HG02852 (cell line): ENCODE data around the gene SH3GL2.
"Not testable (repeated sequence)": the region's sequence is repeated elsewhere in the genome, so short reads cannot be mapped to it uniquely, and the experiment has no call there.

Experiments used
- ATAC-seq: cut with Tn5 transposase; IDR thresholded peaks from one replicate; pipeline ENCODE4 v1.9.1; 2021; ENCODE audit warnings: mild to moderate bottlenecking, moderate library complexity; ENCODE audit not compliant: unreplicated experiment

Gene SH3GL2

GRCh38 chr9:17742067-17742466, 163.2 kb downstream of the SH3GL2 start:
- no peak for ATAC-seq

- no peak for ATAC-seq
Observed at GRCh38 chr9:17744786-17745185, 165.9 kb downstream of the SH3GL2 start.

DNA sequence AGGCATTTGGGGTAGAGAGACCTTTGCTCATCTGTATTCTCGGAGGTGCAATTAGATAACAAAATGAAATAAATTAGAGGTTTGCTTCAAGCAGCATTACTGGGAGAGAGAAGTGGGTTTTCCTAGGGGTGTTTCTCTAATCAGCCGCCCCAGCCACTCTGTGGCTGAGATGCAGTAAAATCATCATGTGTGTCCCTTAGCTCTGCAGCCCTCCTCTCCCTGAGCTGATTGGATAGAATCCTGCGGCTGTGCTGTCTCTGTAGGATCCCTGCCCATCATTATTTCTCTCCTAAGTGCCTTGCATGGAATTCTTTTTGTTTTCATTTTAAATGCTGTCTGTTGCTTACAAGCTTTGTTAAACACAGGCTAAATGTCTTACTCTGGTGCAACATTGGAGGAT, 171.4 kb downstream of the SH3GL2 start:
- no peak for ATAC-seq

GRCh38 chr9:17751486-17751885, 172.6 kb downstream of the SH3GL2 start:
- no peak for ATAC-seq

DNA sequence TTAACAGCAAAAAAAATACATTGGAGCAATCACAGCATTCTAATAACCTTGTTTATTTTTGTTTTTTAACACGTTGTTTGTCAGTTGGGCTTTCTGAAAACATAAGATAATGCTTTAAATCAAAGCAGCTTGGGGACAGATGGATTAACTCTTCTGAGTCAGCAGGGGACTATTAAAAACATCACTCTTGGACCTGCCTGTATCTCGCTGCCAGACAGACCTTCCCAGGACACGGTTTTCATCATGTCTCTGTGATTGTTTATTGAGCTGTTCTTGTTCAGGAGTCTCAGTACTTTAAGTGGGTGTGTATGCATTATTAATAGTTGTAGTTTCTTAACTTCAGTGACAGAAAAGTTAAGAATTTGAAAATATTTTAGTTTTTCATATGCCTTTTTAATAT, 173.2 kb downstream of the SH3GL2 start:
- ATAC-seq: no peak

GRCh38 chr9:17757816-17758215, 178.9 kb downstream of the SH3GL2 start:
- no peak for ATAC-seq

DNA sequence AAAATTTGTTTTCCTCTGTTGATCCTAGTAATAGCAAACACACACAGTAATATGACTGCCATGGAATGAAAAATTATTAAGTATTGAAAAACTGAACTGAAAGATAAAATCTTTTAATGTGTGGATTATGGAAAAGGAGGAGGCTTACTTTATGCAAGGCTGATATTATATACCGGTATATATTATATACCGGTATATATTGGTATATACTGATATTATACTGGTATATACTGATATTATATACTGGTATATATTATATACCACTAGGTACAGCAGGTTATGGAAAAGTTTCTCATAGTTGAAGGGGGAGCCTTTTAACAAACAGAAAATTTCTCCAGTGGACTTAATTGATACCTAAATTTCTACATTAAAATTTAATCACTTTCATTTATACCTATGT, 181.4 kb downstream of the SH3GL2 start:
- ATAC-seq: no peak

- no peak for ATAC-seq
Observed at GRCh38 chr9:17761984-17762676, 183.3 kb downstream of the SH3GL2 start.

- ATAC-seq: no peak
Observed at GRCh38 chr9:17764306-17764705, 185.4 kb downstream of the SH3GL2 start.

DNA sequence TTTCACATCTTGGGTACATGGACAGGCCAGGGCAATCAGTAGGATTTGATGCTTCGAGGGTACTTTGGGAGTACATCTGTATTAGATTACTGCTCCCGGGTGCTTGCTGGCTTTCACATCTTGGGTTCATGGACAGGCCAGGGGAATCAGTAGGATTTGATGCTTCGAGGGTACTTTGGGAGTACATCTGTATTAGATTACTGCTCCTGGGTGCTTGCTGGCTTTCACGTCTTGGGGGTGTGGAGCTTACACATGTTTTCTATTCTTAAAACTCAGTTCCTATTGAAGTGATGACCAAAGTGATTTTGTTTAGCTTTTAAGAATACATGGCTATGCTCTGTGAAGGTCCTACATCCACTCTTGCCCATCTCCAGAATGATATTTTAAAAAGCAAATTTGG, 186.3 kb downstream of the SH3GL2 start:
- ATAC-seq: not testable (repeated sequence)

- ATAC-seq: no peak
Observed at GRCh38 chr9:17772223-17772622, 193.4 kb downstream of the SH3GL2 start.

DNA sequence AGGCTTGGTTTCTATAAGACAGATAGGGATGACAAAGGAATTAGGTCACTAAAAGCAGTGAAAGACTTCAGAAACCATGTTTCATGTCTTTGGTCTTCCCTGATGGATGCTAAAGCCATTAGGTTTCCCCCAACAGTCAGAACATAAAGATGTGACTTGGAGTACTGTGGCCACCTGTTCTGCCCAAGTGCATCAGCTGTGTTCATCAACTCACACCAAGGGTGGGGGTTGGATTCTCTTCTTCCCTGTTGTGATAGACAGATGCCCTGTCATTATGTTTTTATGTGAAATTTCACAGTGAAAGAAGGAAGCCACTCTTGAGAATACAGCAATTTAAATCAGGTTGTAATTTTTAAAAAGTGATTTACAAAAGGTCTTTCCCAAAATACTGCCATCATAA, 196.8 kb downstream of the SH3GL2 start:
- ATAC-seq: no peak

DNA sequence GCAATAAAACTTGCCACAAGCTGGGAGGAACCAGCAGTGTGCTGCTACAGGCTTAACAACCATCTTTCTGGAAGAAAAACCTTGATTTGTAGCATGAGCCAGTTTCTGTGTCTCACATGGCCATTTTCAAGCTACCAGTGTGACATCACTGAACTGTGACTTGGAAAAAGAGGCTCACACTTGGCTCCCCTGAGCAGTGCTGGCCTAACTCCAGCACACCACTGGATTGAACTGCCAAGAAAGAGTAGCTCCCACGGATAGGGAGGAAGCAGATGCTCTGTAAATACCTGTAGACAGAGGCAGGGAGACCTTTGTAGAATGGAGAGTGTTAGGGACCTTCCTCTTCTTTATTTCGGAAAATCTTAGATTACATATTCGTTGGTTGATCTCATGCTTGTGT, 197.9 kb downstream of the SH3GL2 start:
- no peak for ATAC-seq

- ATAC-seq: no peak
Observed at GRCh38 chr9:17777465-17777864, 198.6 kb downstream of the SH3GL2 start.

DNA sequence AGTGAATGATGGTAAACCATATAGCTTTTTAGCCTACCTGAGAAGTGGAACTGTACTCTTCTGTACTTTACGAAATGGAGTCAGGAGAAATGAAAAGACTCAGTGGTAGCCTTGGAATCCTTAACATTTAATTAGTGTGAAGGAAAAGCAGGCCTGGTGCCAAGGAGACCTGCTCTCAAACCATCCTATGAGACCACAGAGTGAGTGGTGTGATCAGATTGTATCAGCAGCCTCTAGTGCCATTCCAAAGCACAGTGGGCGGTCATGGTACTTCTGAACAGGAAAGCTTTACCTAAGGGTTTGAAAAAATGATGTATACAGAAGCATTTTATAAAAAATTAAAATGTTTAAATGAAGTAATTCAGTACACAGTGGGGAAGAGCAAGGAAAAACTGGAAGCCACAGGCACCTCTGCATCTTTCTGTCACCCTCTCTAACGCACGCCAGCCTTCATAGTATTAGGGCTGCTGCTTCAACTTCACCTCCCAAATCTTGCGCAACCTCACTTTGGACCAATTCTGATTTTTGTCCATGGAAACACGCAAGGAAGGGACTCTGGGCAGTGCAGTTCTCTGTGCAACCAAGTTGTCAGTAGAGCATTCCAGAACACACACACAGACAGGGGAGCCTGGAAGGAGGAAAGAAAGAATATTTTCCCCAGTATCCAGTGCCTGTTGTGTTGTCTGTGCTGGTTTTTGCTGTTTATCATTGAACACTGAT, 203.7 kb downstream of the SH3GL2 start:
- ATAC-seq: no peak

GRCh38 chr9:17783227-17783626, 204.4 kb downstream of the SH3GL2 start:
- no peak for ATAC-seq

DNA sequence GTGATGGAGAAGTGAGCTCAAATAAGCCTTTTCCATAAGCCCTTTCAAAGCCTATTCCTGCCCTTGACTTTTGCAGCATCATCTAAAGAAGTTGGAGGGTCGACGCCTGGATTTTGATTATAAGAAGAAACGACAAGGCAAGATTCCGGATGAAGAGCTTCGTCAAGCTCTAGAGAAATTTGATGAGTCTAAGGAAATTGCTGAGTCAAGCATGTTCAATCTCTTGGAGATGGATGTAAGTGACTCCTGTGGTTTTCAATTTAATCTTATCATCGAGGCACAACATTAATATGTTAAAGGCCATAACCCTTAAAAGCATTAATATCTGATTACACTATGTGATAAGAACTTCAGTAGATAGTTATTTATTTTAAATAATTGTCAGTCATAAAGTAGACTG, 210.4 kb downstream of the SH3GL2 start:
- ATAC-seq: no peak

GRCh38 chr9:17793713-17794622, 215.1 kb downstream of the SH3GL2 start:
- ATAC-seq: no peak

GRCh38 chr9:17795744-17796143, 216.9 kb downstream of the SH3GL2 start:
- ATAC-seq: no peak

DNA sequence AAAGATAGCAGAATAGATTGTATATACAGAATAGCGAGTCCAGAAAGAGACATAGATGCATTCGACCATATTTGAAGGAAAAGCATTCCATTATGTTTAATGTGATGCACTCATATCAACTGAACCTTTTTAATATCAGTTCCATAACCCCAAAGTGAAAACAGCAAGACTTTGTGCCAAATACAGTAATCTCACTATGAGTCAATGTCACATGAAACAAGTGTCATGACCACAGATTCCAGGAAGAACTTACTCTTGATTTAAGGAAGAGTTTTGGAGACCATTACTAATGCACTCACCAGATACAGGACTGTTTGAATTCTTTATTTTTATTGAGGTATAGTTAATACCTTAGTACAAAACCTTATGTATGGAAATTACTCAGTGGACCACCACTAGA, 220.5 kb downstream of the SH3GL2 start:
- no peak for ATAC-seq

- ATAC-seq: no peak
Observed at GRCh38 chr9:17800418-17800817, 221.6 kb downstream of the SH3GL2 start.
